Naive thymus-derived CD8-positive, alpha-beta T cell (primary cell): ENCODE results near the gene TSPAN17. TPM values are rescaled to one million over a fixed set of nuclear protein-coding genes. Genes with fewer than 3 reads are reported as not detected.

Experiments used
- ATAC-seq, 2 donors: fragments of 150-1000 bp; cut with Tn5 transposase in 1 of 2; sonication (Bioruptor Pico), chemical (Tn5 transposase) in 1 of 2; 1 replicate in 1 of 2; 2 replicates in 1 of 2; pipeline ENCODE4 v1.10.0; 2021; ENCODE audit warnings: mild to moderate bottlenecking in 2 of 2, moderate library complexity in 2 of 2
- POLR2A ChIA-PET: fragments of 350-600 bp; sonication (Branson Sonifier 250); formaldehyde crosslinking; loops from one replicate; lab custom pipeline; 2021; ENCODE audit warnings: antibody characterized with exemption; lab: Charles Lee
- DNase-seq, 10 donors: peaks; one replicate each; pipeline versions ENCODE4 v3.0.0 to v3.0.0-alpha.2; 2020 to 2022
- H3K27ac Mint-ChIP-seq, 10 donors: one replicate each; pipeline ENCODE4 v1.8.0; 2020 to 2022; ENCODE audit warnings: mild to moderate bottlenecking in 10 of 10, mixed read lengths in 10 of 10, moderate library complexity in 4 of 10, inconsistent platforms in 1 of 10
- H3K27me3 Mint-ChIP-seq, 5 donors: one replicate each; pipeline ENCODE4 v1.8.0; 2021 to 2022; ENCODE audit warnings: mixed read lengths in 5 of 5
- H3K36me3 Mint-ChIP-seq, 3 donors: one replicate each; pipeline ENCODE4 v1.8.0; 2020 to 2022; ENCODE audit warnings: mixed read lengths in 3 of 3, mild to moderate bottlenecking in 2 of 3, inconsistent platforms in 1 of 3
- H3K4me1 Mint-ChIP-seq, 4 donors: one replicate each; pipeline ENCODE4 v1.8.0; 2021 to 2022; ENCODE audit warnings: mixed read lengths in 4 of 4
- H3K4me3 Mint-ChIP-seq, 10 donors: one replicate each; pipeline ENCODE4 v1.8.0; 2020 to 2022; ENCODE audit warnings: mild to moderate bottlenecking in 10 of 10, mixed read lengths in 10 of 10, moderate library complexity in 6 of 10, inconsistent platforms in 1 of 10
- H3K9me3 Mint-ChIP-seq, 9 donors: one replicate each; pipeline ENCODE4 v1.8.0; 2020 to 2022; ENCODE audit warnings: mixed read lengths in 9 of 9, mild to moderate bottlenecking in 3 of 9, inconsistent platforms in 1 of 9, moderate library complexity in 1 of 9
- polyA plus RNA-seq, 3 donors: library from polyadenylated mRNA; unstranded; fragments of 300-500 nt; fragmentation: Illumina TruSeq; gene quantifications; one replicate each; pipeline ENCODE4 v1.2.3, GENCODE V29; 2021
- total RNA-seq, 8 experiments: library from RNA in 2 of 8; stranded (reverse) in 2 of 8; gene quantifications; one replicate each; pipeline ENCODE4 v1.2.3 and lab custom pipeline; 2021 to 2026

Gene TSPAN17
- total and polyA plus RNA-seq, 5 experiments from 2014 or later: 13.5 to 26.0 (median 19.4) TPM

DNA sequence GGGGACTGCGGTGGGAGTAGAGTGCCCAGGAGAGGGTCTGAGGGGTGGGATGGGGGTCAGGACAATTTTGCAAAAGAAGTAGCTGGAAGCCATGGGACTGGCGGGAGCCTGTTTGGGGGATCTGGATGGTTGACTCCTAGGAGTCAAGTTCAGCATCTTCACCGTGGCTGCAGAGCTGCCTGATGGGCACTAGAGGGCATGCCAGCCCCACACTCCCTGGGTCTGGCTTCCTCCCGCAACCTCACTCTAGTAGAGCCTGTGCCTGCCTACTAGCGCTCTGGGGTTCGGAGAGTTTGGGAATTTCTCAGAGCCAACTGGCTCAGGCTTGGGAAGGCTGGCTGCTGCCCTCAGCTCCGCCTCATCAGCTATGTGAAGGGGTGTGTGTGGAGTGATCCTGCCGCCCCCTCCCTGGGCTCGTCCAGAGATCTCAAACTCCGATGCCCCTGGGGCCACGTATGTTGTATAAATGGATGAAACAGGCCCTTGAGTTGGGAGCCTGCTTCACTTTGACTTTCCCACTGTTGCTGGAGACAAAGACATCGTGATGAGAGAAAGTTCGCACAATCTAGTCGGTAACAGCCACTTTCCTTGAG is 10.8 kb downstream of the TSPAN17 start:
- peak; percentile 46 to 79 (median 58) for DNase-seq
- peaks cover 0 to 5% (median 0%) of the 10 kb centered on the region in 5 donors for H3K27me3 Mint-ChIP-seq
- peak; percentile 76 to 78 for ATAC-seq
- peaks cover 0 to 14% (median 4%) of the 10 kb centered on the region in 3 donors for H3K36me3 Mint-ChIP-seq
- peaks cover 30 to 47% (median 40%) of the 10 kb centered on the region in 4 donors for H3K4me1 Mint-ChIP-seq
- H3K27ac Mint-ChIP-seq: peak overlapping the region in 9 of 10 donors; percentile 15 to 90 (median 80)
- POLR2A ChIA-PET: interaction anchor here (0.5 to 1.1 kb wide), 3 partner anchors 11 to 348 kb away, joined by 3 to 7 read pairs (median 5); partner anchors contain the start of gene TSPAN17
- peak overlapping the region; percentile 79 to 91 (median 89) for H3K4me3 Mint-ChIP-seq
- no peaks in the 10 kb centered on the region for H3K9me3 Mint-ChIP-seq

- POLR2A ChIA-PET: interaction anchor here (2.6 kb wide), 1 partner anchor 11 kb away, joined by 23 read pairs; the partner anchor contains the start of gene TSPAN17
- Mint-ChIP-seq H3K9me3 (no peaks in the 10 kb centered on the region), H3K36me3 (peaks cover 0 to 9% (median 4%) of the 10 kb centered on the region in 3 donors), H3K27me3 (peaks cover under 1 to 14% (median 5%) of the 10 kb centered on the region in 5 donors), H3K4me3 (peak overlapping the region; percentile 79 to 91 (median 89)), H3K4me1 (peaks cover 22 to 39% (median 32%) of the 10 kb centered on the region in 4 donors), H3K27ac (peak overlapping the region; percentile 29 to 94 (median 78))
- ATAC-seq (peak; percentile 20 to 31), DNase-seq (peak in 4 of 10 donors; percentile 23 to 49 (median 38))
Observed at GRCh38 chr5:176658817-176659511, 11.7 kb downstream of the TSPAN17 start.

- Mint-ChIP-seq H3K4me1 (peaks cover 22 to 35% (median 31%) of the 10 kb centered on the region in 4 donors), H3K36me3 (peaks cover 0 to 9% (median 4%) of the 10 kb centered on the region in 3 donors), H3K9me3 (no peaks in the 10 kb centered on the region), H3K4me3 (peak overlapping the region; percentile 79 to 91 (median 89)), H3K27ac (peak overlapping the region; percentile 29 to 94 (median 78)), H3K27me3 (peaks cover 4 to 19% (median 10%) of the 10 kb centered on the region in 5 donors)
- DNase-seq (no peak), ATAC-seq (no peak)
- POLR2A ChIA-PET: interaction anchor here (2.6 kb wide), 1 partner anchor 12 kb away, joined by 23 read pairs; the partner anchor contains the start of gene TSPAN17
Observed at GRCh38 chr5:176659512-176659839, 12.2 kb downstream of the TSPAN17 start.

DNA sequence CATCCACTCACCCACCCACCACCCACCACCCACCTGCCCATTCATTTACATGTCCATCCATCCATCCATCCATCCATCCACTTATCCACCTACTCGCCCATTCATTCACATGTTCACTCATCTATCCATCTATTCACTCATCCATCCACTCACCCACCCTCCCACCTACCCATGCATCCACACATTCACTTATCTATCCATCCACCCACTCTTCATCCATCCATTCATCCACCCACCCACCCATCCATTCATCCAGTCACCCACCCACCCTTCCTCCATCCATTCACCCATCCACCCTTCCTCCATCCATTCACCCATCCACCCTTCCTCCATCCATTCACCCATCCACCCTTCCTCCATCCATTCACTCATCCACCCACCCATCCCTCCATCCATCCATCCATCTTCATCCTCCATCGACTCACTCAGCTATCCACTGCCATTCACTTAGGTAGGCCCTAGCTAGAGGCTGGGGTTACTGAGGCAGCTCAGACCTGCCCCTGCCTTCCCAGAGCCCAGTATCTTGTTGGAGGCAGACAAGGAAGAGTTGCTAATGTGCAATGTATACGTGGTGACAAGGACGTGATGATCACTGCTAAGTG is 12.7 kb downstream of the TSPAN17 start:
- Mint-ChIP-seq H3K27me3 (peaks cover 4 to 21% (median 10%) of the 10 kb centered on the region in 5 donors), H3K36me3 (peaks cover 0 to 9% (median 4%) of the 10 kb centered on the region in 3 donors), H3K4me1 (peaks cover 22 to 35% (median 30%) of the 10 kb centered on the region in 4 donors), H3K27ac (peak overlapping the region in 6 of 10 donors; percentile 1 to 87 (median 50)), H3K9me3 (no peaks in the 10 kb centered on the region), H3K4me3 (peak overlapping the region in 7 of 10 donors; percentile 8 to 81 (median 24))
- ATAC-seq: no peak
- POLR2A ChIA-PET: interaction anchor here (1.4 to 2.6 kb wide), 2 partner anchors 12 to 244 kb away, joined by 5 to 23 read pairs; partner anchors contain the start of genes CLTB and TSPAN17
- DNase-seq: no peak

DNA sequence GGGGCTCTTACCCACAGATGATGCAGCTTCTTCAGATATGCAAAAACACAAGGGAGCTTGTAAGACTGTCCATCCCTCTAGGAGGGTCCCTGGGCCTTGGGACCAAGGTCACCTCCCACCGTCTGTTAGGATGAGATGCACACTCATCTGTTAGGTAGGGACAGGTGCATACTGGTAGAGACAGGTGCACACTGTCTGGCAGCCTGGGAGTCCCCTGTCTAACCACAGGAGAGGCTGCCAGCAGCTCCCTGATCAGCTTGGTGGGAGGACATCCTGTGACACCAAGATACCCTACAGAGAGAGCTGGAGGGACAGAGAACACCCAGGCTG is 13.2 kb downstream of the TSPAN17 start:
- POLR2A ChIA-PET: interaction anchor here (0.6 to 2.6 kb wide), 4 partner anchors 13 to 245 kb away, joined by 3 to 23 read pairs (median 4); partner anchors contain the start of genes CLTB, EIF4E1B, SNCB and TSPAN17
- peak in 1 of 10 donors; percentile 20 for DNase-seq
- Mint-ChIP-seq H3K27me3 (peaks cover 6 to 26% (median 13%) of the 10 kb centered on the region in 5 donors), H3K4me1 (peaks cover 22 to 35% (median 29%) of the 10 kb centered on the region in 4 donors), H3K9me3 (no peaks in the 10 kb centered on the region), H3K36me3 (peaks cover 0 to 3% (median 2%) of the 10 kb centered on the region in 3 donors), H3K27ac (peak overlapping the region in 6 of 10 donors; percentile 1 to 87 (median 58)), H3K4me3 (peak overlapping the region in 5 of 10 donors; percentile 11 to 47 (median 18))
- peak; percentile 50 to 70 for ATAC-seq

- no peaks in the 10 kb centered on the region for H3K9me3 Mint-ChIP-seq
- DNase-seq (peak; percentile 59 to 87 (median 76)), ATAC-seq (peak; percentile 75 to 83)
- peak overlapping the region in 4 of 10 donors; percentile 16 to 63 (median 50) for H3K4me3 Mint-ChIP-seq
- peaks cover 22 to 35% (median 29%) of the 10 kb centered on the region in 4 donors for H3K4me1 Mint-ChIP-seq
- peaks cover 0 to 3% (median 2%) of the 10 kb centered on the region in 3 donors for H3K36me3 Mint-ChIP-seq
- peak overlapping the region in 5 of 10 donors; percentile 1 to 87 (median 62) for H3K27ac Mint-ChIP-seq
- POLR2A ChIA-PET: interaction anchor here (0.6 to 2.6 kb wide), 4 partner anchors 13 to 245 kb away, joined by 3 to 23 read pairs (median 4); partner anchors contain the start of genes CLTB, EIF4E1B, SNCB and TSPAN17
- H3K27me3 Mint-ChIP-seq: peaks cover 6 to 28% (median 14%) of the 10 kb centered on the region in 5 donors
Observed at GRCh38 chr5:176660860-176661641, 13.8 kb downstream of the TSPAN17 start.

DNA sequence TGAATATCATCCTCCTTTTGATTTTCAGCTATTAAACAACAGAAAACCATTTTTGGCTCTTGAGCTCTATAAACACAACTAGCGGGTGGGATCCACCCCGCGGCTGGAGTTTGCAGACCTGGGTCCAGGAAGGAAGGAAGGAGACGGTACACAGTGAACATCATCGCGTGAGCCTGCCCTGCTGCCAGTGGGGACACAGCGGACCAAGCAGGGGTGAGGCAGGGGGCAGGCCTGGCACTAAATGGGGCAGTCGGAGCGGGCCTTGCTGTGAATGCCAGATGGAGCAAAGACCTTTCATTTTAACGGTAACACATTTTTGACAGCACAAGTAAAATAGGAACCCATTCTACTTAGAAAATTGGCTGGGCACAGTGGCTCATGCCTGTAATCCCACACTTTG is 14.4 kb downstream of the TSPAN17 start:
- POLR2A ChIA-PET: interaction anchor here (1.1 to 1.4 kb wide), 2 partner anchors 242 to 246 kb away, joined by 3 to 5 read pairs; partner anchors contain the start of gene CLTB
- ATAC-seq (no peak), DNase-seq (no peak)
- Mint-ChIP-seq H3K36me3 (no peaks in the 10 kb centered on the region), H3K27me3 (peaks cover 6 to 31% (median 17%) of the 10 kb centered on the region in 5 donors), H3K4me1 (peaks cover 22 to 35% (median 29%) of the 10 kb centered on the region in 4 donors), H3K9me3 (no peaks in the 10 kb centered on the region), H3K4me3 (no peak overlapping the region), H3K27ac (no peak overlapping the region)

DNA sequence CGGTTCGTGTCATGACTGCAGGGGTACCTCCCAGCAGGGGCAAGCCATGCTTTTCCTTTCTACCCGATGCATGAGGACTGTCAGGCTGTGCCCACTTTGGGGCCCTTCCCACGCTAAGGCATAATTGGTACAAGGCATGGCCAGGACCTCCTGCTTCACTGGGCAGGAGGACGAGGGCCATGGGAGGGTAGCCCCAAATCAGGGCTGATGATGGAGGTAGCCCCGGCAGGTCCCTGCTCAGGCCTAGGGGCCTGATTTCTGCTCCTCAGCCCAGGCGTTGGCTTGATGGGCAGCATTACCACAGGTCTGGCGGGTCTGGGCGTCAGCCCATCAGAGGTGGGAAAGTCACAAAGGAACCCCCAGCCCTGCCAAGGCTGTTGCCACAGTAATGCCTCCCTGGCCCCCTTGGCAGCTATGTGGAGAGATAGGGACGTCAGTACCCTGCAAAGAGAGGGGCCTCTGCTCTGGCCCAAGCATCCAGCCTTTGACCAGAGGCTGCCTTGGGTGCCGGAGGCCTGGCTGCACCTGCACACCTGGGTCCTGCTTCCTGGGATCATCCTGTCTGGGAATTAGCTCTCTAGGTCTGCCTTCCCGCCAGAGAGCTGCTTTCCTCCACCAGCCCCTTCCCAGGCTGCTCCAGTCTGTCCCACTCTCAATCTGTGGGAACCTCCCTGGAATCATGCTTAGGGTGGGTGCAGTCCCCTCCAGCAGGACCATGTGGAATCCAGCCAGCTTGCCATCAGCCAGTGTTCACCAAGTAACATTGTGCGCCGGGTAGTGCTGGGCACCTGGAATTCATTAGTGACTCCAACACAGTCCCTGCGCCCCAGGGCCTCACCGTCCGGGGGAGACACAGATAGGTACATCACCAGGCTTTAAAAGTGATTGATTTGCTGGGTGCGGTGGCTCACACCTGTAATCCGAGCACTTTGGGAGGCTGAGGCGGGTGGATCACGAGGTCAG is 15.4 kb downstream of the TSPAN17 start:
- H3K4me1 Mint-ChIP-seq: peaks cover 22 to 34% (median 28%) of the 10 kb centered on the region in 4 donors
- ATAC-seq: no peak
- POLR2A ChIA-PET: no interaction called here

DNA sequence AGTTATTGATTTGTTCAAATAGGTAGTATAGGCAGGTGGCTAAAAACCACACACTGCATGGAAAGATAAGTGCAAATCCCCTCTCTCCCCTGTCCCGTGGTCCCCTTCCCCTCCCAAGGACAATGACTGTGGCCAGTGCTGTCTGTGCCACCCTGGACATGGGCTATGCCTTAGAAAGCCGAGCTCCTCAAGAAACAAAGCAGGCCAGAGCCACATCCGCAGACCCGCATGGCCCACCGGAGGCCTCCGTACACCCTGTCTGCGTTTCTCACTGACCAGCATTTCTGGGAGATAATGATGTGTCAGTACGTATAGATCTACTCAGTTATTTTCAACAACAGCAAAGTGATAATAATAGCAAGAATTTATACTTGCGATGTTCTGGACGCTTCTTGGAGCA is 16.3 kb downstream of the TSPAN17 start:
- H3K27me3 Mint-ChIP-seq: peaks cover 6 to 34% (median 20%) of the 10 kb centered on the region in 5 donors
- no peaks in the 10 kb centered on the region for H3K36me3 Mint-ChIP-seq
- ATAC-seq (no peak), DNase-seq (no peak)
- H3K4me3 Mint-ChIP-seq: no peak overlapping the region
- POLR2A ChIA-PET: no interaction called here
- no peaks in the 10 kb centered on the region for H3K9me3 Mint-ChIP-seq
- H3K27ac Mint-ChIP-seq: no peak overlapping the region
- H3K4me1 Mint-ChIP-seq: peaks cover 16 to 25% (median 20%) of the 10 kb centered on the region in 4 donors

More for the DNA sequence above, 15.4 kb downstream of the TSPAN17 start:
- Mint-ChIP-seq H3K36me3 (no peaks in the 10 kb centered on the region), H3K27me3 (peaks cover 6 to 33% (median 20%) of the 10 kb centered on the region in 5 donors), H3K9me3 (no peaks in the 10 kb centered on the region), H3K27ac (no peak overlapping the region), H3K4me3 (peak overlapping the region in 1 of 10 donors; percentile 22)
- no peak for DNase-seq

GRCh38 chr5:176664479-176664878 is 17.2 kb downstream of the TSPAN17 start:
- Mint-ChIP-seq H3K9me3 (no peaks in the 10 kb centered on the region), H3K4me1 (peaks cover 8 to 16% (median 12%) of the 10 kb centered on the region in 4 donors), H3K4me3 (no peak overlapping the region), H3K27me3 (peaks cover 6 to 39% (median 20%) of the 10 kb centered on the region in 5 donors), H3K27ac (peak overlapping the region in 1 of 10 donors; percentile 59), H3K36me3 (no peaks in the 10 kb centered on the region)
- POLR2A ChIA-PET: interaction anchor here (0.6 kb wide), 1 partner anchor 369 kb away, joined by 4 read pairs; no protein-coding TSS in a partner anchor
- DNase-seq (no peak), ATAC-seq (no peak)
